Activated T-helper 1 cell treated with Interleukin-2 at 50 U/mL for 16 hours (primary cell): Measurements from ENCODE around the gene RNF217.

Experiments
- DNase-seq: peaks from one replicate; pipeline ENCODE4 v3.0.0-alpha.2; 2020; ENCODE audit warnings: low read depth

RNF217 gene

GRCh38 chr6:125129354-125129753 lies 167.1 kb downstream of the RNF217 start:
- DNase-seq: no peak

DNA sequence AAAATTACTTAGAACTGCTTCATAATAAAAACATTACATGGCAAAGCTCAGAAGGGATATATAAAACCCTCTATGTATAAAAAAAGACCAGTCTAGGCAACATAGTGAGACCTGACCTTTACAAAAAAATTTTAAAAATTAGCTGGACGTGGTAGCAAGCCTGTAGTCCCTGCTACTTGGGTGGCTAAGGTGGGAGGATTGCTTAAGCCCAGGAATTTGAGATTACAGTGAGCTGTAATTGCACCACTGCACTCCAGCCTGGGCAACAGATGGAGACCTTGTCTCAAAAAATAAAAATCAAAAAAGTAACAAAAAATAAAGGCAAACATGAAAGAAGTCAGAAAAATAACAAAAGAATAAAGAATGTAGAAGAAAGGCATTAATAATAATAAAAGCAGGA lies 169.8 kb downstream of the RNF217 start:
- no peak for DNase-seq

- DNase-seq: no peak
Measured at GRCh38 chr6:125136378-125136777, 174.1 kb downstream of the RNF217 start.

DNA sequence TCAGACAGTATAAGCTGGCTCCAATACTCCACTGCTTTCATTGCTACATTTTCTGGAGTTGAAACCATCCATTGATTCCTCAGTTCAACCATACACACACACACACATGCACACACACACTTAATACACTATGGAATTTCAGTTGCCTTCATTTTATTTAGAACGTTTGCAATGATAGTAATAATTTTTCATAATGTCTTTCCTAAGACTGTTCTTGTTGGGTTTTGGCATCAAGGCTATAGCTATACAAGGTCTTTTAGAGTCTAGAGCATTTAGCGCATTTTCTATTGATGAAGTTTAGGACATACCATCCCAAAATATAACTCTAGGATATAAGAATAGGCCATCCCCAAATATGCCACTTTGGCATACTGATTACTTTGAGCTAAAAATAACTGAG lies 175.8 kb downstream of the RNF217 start:
- DNase-seq: no peak

- DNase-seq: no peak
Measured at GRCh38 chr6:125140808-125141207, 178.6 kb downstream of the RNF217 start.
